NCI-H128 (cell line): ENCODE data around the gene CPT1A.

Experiments
- DNase-seq: peaks from one replicate; lab custom pipeline; 2025; ENCODE audit not compliant: unreplicated experiment; lab: John Stamatoyannopoulos, UW

CPT1A gene

GRCh38 chr11:68804786-68805185, 36.9 kb downstream of the CPT1A start:
- DNase-seq, result no peak

GRCh38 chr11:68803766-68804165, 38.0 kb downstream of the CPT1A start:
- no peak for DNase-seq

DNA sequence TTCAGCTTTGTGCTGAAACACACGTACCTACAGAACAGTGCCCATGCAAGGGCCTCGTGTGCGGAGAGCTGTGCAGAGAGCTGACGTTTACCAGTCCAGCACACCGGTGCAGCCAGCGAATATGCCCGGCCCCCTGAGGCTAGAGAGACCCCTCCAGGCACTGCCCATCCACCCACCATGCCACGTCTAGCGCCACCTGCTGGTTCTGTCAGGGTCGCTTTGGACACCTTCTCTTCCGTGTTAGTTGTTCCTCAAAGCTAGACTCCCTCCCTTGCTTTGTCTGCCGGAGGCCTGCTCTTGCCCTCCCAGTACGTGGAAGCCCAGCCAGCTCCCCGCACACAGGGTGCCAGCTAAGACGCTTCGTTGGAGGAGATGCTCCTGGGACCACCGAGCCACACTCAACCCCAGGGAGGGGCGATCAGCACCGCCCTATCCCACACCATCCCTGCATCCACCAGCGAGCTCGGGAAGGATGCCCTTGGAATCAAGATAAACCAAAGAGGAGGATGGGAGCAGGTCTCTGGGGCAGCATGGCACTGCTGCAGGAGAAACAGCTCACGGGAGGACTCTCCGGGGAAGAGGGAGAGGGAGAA, 43.4 kb downstream of the CPT1A start:
- DNase-seq, result no peak

DNA sequence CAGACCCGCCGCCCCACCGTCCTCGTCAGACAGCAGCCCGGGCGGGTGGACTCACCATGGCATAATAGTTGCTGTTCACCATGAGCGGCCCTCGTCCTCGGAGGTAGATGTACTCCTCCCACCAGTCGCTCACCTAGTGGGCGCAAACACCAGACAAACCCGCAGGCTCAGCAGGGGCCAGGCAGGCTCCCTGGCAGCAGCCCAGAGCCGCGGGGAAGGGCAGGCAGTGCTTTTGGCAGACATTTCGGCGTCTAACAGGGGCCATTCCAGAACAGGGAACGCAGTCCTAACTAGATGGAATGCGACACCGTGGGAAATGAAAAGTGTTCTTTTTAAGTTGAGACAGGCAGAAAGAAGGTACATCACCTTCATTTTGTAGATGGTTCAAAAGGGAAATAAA, 44.9 kb downstream of the CPT1A start:
- DNase-seq, result no peak

DNA sequence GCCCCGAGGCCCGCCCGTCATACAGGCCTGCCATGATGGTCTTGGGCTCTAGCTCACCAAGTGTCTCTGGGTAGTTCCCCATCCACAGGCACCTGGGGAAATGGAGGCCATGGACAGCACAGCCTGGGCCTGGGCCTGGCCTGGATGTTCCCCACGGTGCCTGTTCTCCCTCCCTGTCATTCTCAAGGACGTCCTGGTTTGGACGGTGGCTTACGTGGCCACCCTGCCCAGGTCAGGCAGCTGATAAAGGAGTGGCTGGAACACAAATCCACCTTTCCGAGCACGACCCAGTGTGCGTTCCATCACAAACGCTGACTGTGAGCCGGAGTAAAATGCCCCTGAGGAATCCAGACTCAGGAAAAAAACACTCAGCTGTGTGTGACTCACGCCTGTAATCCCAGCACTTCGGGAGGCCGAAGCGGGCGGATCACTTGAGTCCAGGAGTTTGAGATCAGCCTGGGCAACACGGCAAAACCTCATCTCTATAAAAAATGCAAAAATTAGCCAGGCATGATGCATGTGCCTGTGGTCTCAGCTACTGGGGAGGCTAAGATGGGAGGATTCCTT, 49.2 kb downstream of the CPT1A start:
- no peak for DNase-seq

GRCh38 chr11:68784653-68785052, 57.1 kb downstream of the CPT1A start:
- DNase-seq, result no peak

DNA sequence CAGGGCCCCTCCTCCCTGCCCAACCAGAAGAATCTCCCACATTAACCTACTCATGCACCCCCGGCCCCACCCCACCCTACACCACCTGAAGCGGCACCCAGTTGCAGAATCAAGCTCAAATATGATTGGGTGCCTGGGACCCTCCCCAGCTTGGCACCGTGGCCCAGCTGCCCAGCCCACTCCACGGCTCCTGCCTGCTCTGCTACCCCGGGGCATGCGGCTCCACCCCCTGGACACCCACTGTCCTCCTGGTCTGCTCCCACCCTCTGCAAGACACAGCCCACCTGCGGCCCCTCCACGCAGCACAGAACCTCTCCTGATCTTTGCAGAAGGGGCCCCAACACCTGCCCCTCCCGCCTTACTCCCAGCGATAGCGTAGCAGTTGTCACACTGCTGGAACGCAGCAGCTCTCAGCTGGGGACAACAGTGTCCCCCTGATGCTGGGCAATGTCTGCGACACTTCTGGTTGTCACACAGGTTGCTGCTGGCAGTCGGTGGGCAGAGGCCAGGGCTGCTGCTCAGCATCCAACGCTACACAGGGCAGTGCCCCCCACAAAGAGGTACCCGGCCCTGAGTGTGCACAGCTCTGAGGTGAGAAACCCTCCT, 58.4 kb downstream of the CPT1A start:
- no peak for DNase-seq

GRCh38 chr11:68782711-68783110, 59.0 kb downstream of the CPT1A start:
- DNase-seq, result no peak

GRCh38 chr11:68780829-68781228, 60.9 kb downstream of the CPT1A start:
- no peak for DNase-seq

GRCh38 chr11:68778205-68778604, 63.5 kb downstream of the CPT1A start:
- no peak for DNase-seq

DNA sequence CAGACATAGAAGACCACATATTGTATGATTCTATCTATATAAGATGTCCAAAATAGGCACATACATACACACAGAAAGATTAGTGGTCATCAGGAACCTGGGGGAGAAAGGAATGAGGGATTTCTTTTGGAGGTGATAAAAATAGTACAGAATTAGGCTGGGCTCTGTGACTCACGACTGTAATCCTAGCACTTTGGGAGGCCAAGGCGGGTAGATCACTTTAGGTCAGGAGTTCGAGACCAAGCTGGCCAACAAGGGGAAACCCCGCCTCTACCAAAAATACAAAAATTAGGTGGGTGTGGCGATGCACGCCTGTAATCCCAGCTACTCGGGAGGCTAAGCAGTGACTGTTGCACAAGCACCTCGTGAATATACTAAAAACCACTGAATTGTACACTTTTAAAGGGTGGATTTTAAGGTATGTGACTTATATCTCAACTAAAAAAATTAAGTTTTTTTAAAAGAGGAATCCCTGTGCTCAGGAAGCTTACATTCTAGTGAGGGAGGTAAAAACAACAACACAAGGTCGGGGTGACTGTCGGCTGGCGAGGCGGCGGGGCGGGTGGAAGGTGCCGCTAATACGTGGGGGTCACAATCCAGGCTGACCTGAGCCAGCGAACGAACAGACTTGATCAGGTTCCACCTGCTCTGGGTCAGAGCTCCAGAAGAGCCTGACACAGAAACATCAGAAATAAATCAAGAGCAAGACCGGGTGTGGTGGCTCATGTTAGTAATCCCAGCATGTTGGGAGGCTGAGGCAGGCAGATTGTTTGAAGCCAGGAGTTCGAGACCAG, 65.1 kb downstream of the CPT1A start:
- no peak for DNase-seq

DNA sequence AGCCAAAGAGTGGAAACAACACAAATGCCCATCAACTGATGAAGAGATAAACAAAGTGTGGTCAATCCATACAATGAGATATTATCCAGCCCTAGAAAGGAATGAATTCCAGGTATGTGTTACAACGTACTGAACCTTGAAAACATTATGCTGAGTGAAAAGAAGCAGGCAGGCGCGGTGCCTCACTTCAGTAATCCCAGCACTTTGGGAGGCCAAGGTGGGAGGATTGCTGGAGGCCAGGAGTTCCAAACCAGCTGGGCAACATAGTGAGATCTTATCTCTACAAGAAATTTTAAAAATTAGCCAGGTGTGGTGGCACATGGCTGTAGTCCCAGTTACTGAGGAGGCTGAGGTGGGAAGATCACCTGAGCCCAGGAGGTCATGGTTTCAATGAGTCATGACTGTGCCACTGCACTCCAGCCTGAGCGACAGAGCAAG, 65.7 kb downstream of the CPT1A start:
- no peak for DNase-seq

DNA sequence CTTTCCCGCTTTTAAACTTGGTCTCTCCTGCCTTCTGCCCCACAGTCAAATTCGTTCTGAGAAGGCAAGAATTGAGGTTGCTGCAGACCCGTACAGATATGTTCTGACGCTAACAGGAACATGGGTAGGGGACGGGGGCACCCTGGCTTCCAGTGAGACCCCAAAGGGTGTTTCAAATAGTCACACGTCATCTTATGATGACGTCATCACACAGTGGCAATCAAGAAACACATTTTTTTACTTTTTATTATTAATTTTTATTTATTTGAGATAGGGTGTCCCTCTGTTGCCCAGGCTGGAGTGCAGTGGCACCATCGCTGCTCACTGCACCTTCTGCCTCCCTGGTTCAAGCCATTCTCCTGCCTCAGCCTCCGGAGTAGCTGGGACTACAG, 67.5 kb downstream of the CPT1A start:
- no peak for DNase-seq

DNA sequence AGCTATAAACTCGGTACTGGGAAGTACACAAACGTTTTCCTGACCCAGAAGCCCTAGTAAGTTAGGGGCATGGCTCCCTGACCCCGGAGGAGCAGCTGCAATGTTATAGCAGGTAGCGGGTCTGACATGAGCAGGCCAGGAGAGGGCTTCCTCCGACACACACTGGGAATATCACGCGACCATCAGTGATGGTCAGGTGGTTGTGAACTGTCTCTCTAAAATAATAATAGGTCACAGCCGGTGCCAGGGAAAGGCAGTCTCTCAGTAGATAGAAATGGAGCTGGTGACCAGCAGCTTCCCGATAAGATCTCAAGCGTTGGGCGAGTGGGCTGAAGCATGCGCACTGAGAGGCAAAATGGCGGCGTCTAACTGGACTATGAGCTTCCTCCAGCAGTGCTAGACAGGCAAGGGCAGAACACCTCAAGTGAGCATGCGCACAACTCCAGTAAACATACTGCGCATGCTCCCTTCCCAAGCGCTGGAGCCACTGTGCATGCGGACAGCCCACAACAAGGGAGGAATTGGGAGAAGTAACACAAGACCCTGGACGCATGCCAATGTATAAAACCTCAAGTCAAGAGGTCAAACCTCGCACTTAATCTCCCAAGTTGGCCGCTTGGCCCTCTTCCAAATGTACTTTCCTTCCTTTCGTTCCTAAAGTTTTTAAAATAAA, 68.1 kb downstream of the CPT1A start:
- DNase-seq, result no peak

- DNase-seq, result no peak
Measured at GRCh38 chr11:68772936-68773335, 68.8 kb downstream of the CPT1A start.

- no peak for DNase-seq
Measured at GRCh38 chr11:68770781-68771180, 70.9 kb downstream of the CPT1A start.

- DNase-seq, result no peak
Measured at GRCh38 chr11:68767672-68768071, 74.0 kb downstream of the CPT1A start.

DNA sequence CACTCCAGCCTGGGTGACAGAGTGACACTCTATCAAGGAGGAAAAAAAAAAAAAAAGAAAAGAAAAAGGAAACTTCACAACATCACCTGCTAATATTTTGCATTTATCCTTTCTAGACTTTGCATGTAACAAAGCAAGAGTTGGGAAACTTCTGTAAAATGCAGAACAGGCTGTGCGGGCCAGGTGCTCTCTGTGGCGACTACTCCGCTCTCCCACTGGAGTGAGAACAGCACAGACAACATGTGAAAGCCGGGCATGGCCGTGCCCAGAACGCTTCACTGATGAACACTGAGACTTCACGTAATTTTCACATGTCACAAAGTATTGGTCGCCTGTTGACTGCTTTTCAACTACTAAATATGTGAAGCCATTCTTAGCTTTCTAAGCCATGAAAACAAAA, 74.9 kb downstream of the CPT1A start:
- no peak for DNase-seq

GRCh38 chr11:68764746-68765145, 77.0 kb downstream of the CPT1A start:
- no peak for DNase-seq

- no peak for DNase-seq
Measured at GRCh38 chr11:68763926-68764657, 77.6 kb downstream of the CPT1A start.

DNA sequence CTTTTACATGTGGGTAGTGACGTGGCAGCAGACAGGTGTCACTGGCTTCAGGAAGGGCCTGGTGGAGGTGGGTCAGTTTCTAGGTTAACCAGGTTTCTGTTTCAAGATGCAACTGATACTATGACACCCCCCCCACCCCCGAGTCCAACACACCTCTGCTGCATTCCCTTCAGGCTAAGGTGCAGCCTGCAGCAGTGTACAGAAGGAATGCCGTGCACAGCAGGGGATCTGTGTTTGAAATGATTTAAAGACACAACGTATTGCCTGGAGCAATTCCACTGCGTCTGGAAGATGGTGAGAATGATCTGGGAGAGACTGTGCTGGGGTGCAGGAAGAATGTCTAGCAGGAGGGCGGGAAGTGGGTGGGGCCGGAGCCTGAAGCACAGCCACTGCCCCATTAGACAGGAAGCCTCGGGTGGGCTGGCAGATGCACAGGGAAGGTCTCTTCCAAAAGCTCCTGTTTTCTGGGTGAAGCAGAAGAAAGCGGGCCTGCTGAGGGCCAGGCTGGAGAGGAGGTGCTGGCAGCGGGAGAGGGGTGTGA, 78.5 kb downstream of the CPT1A start:
- no peak for DNase-seq
